Right lung (tissue), 10 donors: Measurements from ENCODE around the gene RAD54L. TPM values are rescaled to one million over a fixed set of nuclear protein-coding genes. Genes with fewer than 3 reads are reported as not detected.
A peak's percentile ranks its signal among the peaks of the same experiment; 100 is the strongest.
"Not testable (repeated sequence)": the region's sequence is repeated elsewhere in the genome, so short reads cannot be mapped to it uniquely, and the experiment has no call there.

Experiments used
- DNase-seq, 2 donors: peaks; one replicate each; pipeline ENCODE4 v3.0.0-alpha.2; 2013
- long read RNA-seq, 8 donors: transcript quantifications; one replicate each; lab custom pipeline, GENCODE V29; 2026
- polyA plus RNA-seq, 5 donors: library from polyadenylated mRNA; unstranded; fragments of 120-200 nt; gene quantifications; one replicate each; pipeline versions ENCODE4 v1.2.1 to v1.2.3, GENCODE V29; 2013; ENCODE audit warnings: inconsistent platforms in 1 of 5, low replicate concordance in 1 of 5; ENCODE audit not compliant: insufficient read length in 5 of 5, insufficient read depth in 1 of 5

The RAD54L gene
- polyA plus RNA-seq: 10 to 100 TPM in 3 of 5 donors, 1 to 10 TPM in 2; 6.2 to 15.6 (median 12.9) TPM
- long read RNA-seq, donor 1, partial matches to known transcripts: 0 of 2 reads
- long read RNA-seq, donor 1, other reads (novel, unspliced or antisense): 0 of 2 reads
- long read RNA-seq, donor 2, partial matches to known transcripts: 0 of 2 reads
- long read RNA-seq, donor 2, other reads (novel, unspliced or antisense): 0 of 2 reads
- long read RNA-seq, donor 3: 0 reads
- long read RNA-seq, donor 4, partial matches to known transcripts: 32 of 55 reads
- long read RNA-seq, donor 4, other reads (novel, unspliced or antisense): 22 of 55 reads
- long read RNA-seq, donor 5, partial matches to known transcripts: 0 of 1 reads
- long read RNA-seq, donor 5, other reads (novel, unspliced or antisense): 0 of 1 reads
- long read RNA-seq, donor 6: 0 reads
- long read RNA-seq, donor 7: 0 reads
- long read RNA-seq, donor 8, partial matches to known transcripts: 5 of 6 reads
- long read RNA-seq, donor 8, other reads (novel, unspliced or antisense): 0 of 6 reads

DNA sequence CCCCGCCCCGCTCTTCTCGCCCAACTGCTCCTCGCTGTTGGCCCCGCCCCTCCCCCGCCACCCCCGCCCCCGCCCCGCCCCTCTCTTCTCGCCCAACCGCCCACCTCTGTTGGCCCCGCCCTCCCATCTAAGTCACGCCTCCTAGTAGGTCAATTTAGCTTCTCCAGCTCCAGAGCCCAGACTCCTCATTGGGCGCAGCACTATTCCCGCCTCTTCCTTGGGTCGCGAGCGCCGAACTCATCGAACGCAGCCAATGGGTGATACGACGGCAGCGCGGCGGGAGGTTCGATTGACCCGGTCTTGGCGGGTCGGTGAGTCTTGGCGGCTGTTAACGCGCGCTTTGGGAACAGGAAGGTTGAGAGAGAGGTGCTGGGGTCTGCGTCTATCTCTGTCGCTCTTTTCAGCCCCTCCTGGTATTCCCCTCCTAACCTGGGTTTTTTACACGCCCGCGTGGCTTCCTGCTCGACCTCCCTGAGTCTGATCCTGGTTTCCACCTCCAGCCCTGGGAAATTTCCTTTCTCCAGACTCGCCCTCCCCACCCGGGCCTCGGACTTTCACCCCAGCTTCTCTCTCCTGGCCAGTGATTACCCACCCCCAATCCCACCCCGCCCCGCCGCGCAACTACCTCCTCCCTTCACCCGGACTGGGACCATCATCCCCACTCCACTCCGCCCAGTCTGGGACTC is at the start of gene RAD54L:
TSS of gene RAD54L (plus strand) at position 328 of the 686 bp plus-strand sequence. CDS start 643 bp downstream, outside the sequence.
- DNase-seq: peak; percentile 94 to 95

DNA sequence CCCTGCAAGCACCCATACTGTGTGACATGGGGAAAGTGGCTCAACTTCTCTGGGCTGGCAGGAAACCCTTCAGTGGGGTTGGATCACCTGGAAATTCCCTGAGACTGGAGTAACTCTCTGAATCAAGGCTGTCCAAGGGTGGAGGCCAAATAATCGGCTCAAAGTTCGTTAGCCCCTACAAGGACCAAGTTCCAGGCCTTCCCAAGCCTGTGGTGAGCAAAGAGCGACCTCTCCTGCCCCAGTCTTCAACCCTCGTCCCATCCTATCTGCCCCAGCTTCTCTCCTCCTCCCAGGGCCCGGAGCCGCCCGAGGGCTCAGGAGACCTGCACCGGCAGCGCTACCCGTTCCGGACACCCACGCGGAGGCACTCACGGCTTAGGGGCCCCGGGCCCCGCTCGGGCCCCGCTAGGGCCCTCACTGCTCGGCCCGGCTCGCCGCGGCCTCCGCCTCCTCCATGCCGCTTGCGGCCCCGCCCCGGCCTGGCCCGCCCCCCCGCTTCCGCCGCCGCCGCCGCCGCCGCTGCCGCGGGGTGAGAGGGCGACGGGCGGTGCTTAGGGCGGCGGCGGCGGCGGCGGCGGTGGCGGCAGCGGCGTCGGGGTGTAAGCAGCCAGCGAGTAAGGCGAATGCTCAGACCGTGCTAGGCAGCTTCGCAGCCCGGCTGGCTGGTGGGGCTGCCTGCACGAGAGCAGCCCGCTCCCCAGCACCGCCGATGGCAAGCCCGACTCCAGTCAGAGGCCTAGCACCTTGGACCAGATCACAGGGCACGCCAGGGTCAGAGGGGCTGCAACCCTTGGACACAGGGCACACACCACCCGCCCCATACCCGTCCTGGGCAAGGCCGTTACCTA is 49.4 kb upstream of the RAD54L start, which contains the start of gene POMGNT1:
TSS of gene POMGNT1 (minus strand) at position 471 of the 848 bp plus-strand sequence. CDS start 613 bp downstream, outside the sequence.
- peak in 1 of 2 donors; percentile 45 for DNase-seq

DNA sequence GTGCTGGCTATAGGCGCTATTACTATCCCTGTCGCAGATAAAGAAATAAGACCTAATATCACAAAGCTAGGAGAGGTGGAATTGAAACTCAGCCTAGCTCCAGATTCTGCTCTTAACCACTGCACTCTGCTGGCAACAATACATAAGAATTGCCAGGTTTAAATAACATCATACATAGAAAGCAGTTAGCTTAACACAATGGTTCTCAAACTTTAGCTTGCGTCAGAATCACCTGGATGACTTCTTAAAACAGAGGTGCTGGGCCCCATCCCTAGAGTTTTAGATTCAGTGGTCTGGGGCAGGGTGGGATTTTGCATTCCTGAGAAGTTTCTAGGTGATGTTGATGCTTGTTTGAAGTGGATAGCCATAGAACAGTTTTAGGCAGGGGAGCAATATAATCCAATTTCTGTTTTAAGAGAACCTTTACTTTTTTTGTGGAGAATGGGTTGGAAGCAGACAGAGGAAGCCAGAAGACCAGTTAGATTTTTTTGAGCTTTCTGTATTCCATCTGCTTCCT is 48.3 kb upstream of the RAD54L start:
- DNase-seq: no peak

DNA sequence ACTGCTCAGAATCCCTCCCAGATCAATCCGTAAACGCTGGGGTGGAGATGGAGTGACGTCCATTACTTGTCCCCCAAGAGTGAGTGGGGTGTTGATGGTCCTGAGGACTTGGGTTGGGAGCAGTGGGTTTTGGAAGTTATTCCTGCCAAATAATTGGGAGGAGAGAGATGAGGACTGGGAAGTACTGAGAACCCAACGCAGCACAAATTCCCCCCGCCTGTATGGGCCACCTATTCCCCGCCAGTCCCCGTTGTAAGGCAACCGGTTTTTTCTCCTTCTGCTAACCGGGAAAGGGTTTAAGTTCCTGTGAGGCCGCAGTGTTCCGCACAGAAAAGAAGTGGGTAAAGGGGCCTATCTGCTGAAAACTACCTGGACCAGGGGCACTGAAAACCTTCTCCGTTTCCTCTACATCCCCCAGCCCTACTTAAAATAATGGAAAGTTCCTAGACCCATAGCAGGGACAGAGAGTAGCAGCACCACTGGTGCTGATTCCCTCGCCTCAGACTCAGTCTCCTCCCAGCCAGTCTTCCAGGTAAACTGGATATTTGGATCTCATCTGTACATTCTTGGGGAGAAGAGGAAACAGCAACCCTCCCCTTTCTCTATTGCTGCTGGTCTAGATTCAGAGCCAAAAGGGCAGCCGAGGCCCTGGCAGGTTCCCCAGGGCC is 43.7 kb upstream of the RAD54L start:
- DNase-seq: no peak

DNA sequence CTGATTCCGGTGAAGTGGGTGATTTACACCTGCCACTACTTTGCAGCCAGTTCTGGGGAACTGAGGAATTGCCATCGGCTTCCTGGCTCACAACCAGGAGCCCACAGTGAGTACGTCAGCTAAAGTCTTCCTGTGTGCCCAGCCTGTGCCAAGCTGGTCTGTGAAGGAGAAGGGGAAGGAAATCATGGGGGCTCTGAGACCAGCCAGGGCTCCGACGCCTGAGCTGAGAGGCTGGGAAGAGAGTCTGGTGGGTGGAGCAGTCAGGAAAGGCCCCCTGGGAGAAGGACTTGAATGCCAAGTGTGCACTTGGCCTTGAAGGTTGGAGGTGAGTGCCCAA is 43.2 kb upstream of the RAD54L start:
- DNase-seq: no peak

DNA sequence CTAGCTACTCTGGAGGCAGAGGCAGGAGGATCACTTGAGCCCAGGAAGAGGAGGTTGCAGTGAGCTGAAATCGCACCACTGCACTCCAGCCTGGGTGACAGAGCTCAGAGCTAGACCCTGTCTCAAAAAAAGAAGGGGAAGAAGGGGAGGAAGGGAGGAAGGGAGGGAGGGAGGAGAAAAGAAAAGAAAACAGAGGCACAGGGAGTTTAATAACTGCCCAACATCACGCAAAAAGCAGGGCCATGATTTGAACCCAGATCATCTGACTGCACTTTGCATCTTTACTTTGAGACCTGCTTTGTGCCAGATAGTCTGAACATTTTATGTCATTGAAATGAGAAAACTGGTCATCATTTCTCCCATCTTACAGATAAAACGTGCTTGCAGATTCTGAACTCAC is 42.4 kb upstream of the RAD54L start:
- DNase-seq: no peak

DNA sequence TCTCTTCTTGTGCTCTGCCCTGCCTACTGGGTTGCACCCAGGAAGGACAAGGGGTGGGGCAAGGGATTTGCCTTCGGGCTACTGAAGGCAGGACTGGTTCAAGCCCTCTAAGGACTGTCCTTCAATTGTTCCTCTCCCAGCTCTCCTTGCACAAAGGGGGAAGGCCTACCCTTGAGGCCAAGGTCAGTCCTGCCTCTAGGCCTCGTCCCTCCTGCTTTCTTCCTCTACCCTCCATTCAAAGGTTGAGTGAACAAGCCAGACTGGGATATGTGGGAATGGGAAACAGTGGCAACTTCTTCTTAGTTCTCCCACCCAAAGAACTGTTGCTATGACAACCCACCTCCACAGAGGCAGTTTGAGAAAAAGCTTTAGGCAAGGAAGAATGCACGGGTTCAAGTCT is 41.8 kb upstream of the RAD54L start:
- DNase-seq: no peak

DNA sequence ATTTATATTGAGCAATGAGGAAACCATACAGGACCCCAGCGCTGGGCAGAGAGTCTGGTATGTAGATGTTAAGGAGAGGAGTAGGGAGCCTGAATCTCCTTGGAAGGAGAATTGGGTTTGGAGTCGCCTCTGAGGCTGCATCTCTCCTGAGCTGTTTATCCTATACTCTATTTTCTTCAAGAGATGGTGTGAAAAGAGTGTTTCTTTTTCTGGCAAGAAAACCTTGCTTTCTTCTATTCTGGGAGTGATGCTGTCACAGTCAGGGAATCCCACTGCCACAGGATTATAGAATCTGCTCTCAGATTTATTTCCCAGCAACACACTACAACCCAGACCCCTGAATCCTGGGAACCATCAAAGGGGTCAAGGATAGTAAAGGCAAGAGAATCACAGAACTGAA is 41.2 kb upstream of the RAD54L start:
- DNase-seq: no peak

DNA sequence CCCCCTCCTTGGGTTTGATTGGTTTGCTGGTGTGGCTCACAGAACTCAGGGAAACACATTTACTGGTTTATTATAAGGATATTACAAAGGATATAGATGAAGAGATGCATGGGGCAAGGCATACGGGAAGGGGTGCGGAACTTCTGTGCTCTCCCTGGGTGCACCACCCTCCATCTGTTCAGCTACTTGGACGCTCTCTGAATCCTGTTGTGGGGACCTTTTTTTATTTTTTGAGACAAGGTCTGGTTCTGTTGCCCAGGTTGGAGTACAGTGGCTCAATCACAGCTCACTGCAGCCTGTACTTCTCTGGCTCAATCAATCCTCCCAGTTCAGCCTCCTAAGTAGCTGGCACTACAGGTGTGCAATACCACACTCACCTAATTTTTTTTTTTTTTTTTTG is 37.0 kb upstream of the RAD54L start:
- DNase-seq: no peak

DNA sequence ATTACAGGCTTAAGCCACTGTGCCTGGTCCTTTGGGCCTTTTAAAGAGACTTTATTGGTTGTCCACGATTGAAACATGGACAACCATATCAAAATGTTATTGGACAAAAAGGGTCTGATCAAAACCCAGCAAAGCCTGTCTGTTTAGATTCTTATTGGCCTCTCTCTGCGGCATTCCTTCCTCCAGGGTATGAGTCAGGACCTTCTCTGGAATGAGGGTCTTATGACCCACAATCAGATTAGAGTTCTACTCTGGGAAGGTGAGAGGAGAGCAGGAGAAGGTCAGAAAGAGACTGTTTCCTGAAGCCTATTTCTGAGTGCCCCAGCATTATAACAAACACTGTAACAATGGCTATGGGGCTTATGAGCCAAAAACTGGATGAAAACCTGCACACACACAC is 36.5 kb upstream of the RAD54L start:
- DNase-seq: no peak

DNA sequence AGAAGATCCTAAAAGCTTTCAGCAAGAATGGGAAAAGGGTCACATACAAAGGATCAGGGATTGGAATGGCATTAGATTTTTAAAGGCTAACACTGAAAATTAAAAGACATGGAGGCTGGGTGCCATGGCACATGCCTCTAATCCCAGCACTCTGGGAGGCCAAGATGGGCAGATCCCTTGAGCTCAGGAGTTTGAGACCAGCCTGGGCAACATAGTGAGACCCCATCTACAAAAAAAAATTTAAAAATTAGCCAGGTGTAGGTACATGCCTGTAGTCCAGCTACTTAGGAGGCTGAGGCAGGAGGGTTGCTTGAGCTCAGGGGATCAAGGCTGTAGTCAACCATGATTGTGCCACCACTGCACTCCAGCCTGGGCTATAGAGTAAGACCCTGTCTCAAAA is 32.1 kb upstream of the RAD54L start:
- DNase-seq: no peak

DNA sequence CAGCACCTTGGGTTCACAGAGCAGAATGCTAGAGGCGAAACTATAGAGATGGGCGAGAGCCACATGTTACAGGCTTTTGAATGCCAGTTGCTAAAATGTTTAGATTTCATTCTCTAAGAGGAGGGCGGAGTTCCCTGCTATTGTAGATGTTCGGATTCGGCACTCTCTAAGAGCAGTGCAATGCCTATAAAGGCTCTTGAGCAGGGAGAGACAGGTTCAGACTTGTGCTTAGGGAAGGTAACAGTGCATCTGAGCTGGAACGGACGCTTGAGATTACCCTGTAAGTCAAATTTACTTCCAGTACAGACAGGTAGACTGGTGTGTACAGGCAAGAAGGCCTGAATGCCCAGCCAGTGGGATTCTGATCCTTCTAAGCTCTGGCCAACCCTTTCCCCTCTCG is 29.1 kb upstream of the RAD54L start:
- DNase-seq: no peak

DNA sequence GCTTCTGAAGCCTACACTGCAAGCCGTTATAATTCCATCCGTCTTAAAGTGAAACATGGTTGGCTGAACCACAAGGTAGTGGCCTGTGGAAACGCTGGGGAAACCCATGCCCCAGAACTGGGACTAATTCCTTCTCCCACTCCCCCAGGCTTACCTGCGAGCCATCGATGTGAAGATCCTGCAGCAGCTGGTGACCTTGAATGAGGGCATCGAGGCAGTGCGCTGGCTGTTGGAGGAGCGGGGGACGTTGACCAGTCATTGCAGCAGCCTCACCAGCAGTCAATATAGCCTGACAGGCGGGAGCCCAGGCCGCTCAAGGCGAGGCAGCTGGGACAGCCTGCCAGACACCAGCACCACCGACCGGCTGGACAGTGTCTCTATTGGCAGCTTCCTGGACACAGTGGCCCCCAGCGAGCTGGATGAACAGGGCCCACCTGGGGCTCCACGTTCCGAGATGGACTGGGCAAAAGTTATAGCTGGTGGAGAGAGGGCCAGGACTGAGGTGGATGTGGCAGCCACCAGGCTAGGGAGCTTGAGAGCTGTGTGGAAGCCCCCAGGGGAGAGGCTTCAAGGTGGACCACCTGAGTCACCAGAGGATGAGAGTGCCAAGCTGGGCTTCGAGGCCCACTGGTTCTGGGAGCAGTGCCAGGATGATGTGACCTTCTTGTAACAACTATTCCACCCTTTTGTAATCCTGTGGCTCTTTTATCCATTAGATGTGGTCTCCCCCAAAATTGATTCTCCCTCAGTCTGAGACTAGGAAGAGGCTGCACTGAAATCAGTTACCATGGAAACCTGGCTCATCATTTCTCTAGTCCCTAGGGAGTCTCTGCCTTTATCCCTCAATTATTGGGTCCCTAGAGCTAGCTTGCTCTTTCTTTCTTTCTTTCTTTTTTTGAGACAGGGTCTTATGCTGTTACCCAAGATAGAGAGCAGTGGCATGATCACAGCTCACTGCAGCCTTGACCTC is 27.7 kb upstream of the RAD54L start:
- no peak for DNase-seq

DNA sequence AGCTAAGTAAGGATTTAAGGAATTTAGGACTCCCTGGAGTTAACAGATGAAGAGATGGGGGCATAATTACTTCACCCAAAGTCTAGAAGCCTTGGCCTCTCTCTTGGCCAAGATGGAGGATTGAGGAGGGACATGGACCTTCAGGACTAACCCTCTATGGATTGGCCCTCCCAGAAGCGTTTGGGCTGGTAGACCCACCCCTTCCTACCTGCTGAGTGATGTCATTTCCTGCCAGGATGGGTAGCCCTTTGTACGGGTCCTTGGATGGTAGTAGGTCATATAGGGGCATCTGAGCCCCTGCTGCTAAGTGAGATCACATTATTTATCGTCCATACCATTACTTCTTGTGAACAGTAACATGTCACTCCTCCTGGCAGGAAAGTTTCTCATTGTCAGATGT is 26.8 kb upstream of the RAD54L start:
- no peak for DNase-seq

DNA sequence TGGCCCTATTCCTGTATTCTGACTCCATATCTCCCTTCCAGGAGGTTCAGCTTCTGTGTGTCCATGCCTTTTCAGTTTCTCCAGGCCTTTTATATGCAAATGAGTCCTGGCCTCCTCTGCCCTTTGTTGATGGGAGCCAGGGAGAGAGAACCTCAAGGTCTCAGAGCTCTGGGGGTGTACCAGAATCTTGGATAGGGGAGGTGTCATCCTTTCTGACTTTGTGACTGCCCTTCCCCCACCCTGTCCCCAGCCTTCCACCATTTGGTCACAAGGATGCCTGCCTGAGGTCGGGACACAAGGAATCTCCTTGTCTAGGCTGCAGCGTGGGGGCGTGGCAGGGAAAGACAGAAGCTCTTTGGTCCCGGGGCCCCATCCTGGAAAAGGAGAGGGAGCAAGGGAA is 25.8 kb upstream of the RAD54L start:
- DNase-seq: no peak

DNA sequence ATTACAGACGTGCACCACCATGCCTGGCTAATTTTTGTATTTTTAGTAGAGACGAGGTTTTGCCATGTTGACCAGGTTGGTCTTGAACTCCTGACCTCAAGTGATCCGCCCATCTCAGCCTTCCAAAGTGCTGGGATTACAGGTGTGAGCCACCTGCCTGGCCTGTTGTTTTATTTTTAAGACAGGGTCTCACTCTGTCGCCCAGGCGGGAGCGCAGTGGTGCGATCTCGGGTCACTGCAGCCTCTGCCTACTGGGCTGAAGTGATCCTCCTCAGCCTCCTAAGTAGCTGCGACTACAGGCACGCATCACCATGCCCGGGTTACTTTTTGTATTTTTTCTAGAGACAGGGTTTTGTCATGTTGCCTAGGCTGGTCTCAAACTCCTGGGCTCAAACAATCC is 24.5 kb upstream of the RAD54L start:
- not testable (repeated sequence) for DNase-seq

DNA sequence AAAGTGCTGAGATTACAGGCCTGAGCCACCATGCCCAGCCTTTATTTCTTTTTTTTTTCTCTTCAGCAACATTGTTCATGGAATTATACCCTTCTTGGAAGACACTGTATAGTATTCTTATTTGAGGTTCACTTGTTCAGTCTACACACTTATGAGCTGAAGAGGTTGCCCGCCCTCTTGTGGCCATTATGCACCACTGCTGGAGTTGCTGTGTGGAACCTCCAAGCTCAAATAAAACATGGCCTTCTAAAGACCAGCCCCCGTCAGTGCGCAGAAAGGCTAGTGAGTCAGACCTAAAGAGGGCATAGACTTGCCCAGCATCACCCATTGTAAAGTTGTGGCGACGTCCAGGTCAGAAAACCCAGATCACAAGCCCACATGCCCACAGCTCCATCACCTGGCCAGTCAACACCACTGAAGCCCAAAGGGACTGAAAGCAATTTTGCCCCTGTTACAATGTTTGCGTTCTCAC is 24.1 kb upstream of the RAD54L start:
- peak; percentile 39 to 46 for DNase-seq

DNA sequence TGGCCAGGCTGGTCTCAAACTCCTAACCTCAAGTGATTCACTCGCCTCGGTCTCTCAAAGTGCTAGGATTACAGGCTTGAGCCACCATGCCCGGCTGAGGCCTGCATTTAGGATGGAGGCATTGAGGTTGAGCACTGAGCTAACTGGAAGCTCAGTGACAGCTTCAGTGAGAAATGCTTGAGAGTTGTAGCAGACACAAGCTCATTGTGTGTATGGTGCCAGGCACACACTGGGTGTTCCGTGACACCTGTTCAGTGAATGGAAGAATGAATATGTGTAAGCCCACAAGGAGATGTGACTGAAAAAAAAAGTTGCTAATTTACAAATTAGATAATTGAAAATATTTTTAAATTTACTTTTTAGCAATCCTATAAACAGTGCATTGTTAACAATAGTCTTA is 22.6 kb upstream of the RAD54L start:
- no peak for DNase-seq

DNA sequence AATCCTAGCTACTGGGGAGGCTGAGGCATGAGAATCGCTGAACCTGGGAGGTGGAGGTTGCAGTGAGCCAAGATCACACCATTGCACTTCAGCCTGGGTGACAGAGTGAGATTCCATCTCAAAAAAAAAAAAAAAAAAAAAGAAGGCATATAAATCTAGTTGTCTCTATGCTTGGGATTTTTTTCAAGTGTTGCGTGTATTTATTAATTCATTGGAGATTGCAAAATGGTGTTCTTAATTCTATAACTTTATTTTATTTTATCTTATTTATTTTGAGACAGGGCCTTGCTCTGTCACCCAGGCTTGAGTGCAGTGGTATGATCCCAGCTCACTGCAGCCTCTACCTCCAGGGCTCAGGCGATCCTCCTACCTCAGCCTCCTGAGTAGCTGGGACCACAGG is 16.3 kb upstream of the RAD54L start:
- not testable (repeated sequence) for DNase-seq

DNA sequence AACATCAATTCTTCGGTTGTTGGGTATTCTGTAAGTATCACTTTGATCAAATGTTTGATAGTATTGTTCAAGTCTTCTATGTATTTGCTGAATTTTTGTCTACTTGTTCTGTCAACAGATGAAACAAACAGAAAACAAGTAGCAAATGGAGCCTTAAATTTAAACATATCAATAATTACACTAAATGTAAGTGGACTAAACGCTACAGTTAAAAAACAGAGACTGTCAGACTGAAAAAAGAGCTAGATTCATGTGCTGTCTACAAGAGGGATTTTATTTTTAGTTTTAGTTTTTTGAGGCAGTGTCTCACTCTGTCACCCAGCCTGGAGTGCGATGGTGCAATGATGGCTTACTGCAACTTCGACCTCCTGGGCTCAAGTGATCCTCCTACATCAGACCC is 10.7 kb upstream of the RAD54L start:
- no peak for DNase-seq
